Suprapubic skin (tissue), 4 donors: Measurements from ENCODE around the gene CD300E. TPM values are rescaled to one million over a fixed set of nuclear protein-coding genes. Genes with fewer than 3 reads are reported as not detected.

ENCODE experiments used
- DNase-seq, 2 donors: peaks; one replicate each; pipeline ENCODE4 v3.0.0-alpha.2; 2019; ENCODE audit warnings: low spot score in 2 of 2
- H3K27ac ChIP-seq: fragments of 200-600 bp; sonication (generic); one replicate; pipeline ENCODE4 v1.5.1; 2019
- H3K27me3 ChIP-seq: fragments of 200-600 bp; sonication (generic); one replicate; pipeline ENCODE4 v1.5.1; 2019
- H3K36me3 ChIP-seq: fragments of 200-600 bp; sonication (generic); one replicate; pipeline ENCODE4 v1.5.1; 2019
- H3K4me1 ChIP-seq: fragments of 200-600 bp; sonication (generic); one replicate; pipeline ENCODE4 v1.5.1; 2019
- H3K4me3 ChIP-seq: fragments of 200-600 bp; sonication (generic); one replicate; pipeline ENCODE4 v1.5.1; 2019; ENCODE audit warnings: mild to moderate bottlenecking
- H3K9me3 ChIP-seq: fragments of 200-600 bp; sonication (generic); one replicate; pipeline ENCODE4 v1.5.1; 2019
- CTCF ChIP-seq, 2 donors: fragments of 200-600 bp in 1 of 2; fragments of 450-650 bp in 1 of 2; sonication (generic) in 1 of 2; IDR thresholded peaks; one replicate each; pipeline ENCODE4 v1.5.1; 2016 to 2019; ENCODE audit warnings: antibody characterized with exemption in 2 of 2, mild to moderate bottlenecking in 1 of 2, moderate library complexity in 1 of 2
- EP300 ChIP-seq: sonication (generic); formaldehyde crosslinking; IDR thresholded peaks from one replicate; pipeline ENCODE4 v1.6.1; 2017; ENCODE audit warnings: antibody characterized with exemption
- POLR2A ChIP-seq, 2 donors: fragments of 450-650 bp; IDR thresholded peaks; one replicate each; pipeline ENCODE4 v1.6.1; 2017; ENCODE audit warnings: antibody characterized with exemption in 2 of 2, mild to moderate bottlenecking in 2 of 2, moderate library complexity in 2 of 2
- POLR2AphosphoS5 ChIP-seq, 3 donors: sonication (generic); formaldehyde crosslinking; IDR thresholded peaks; one replicate each; pipeline ENCODE4 v1.6.1; 2017; ENCODE audit warnings: antibody characterized with exemption in 3 of 3
- WGBS: methylation state at CpG from one replicate; pipeline ENCODE4 v1.1.5; 2018; 5-methylcytosine and 5-hydroxymethylcytosine counted together
- total RNA-seq, 4 donors: library from RNA; depleted of rRNA; stranded (reverse); fragments of >200 nt; gene quantifications; one replicate each; pipeline ENCODE4 v1.1.0, GENCODE V29; 2016

The CD300E gene
- total RNA-seq, 4 donors from 2014 or later, result 0.24 TPM; not detected in 3

GRCh38 chr17:74612046-74612445 lies 11.5 kb downstream of the CD300E start:
- Histone ChIP-seq H3K4me1 (no peaks in the 10 kb centered on the region), H3K27me3 (peaks cover 35% of the 10 kb centered on the region)
- 88% methylated on average over 6 of the region's 6 CpGs for WGBS

GRCh38 chr17:74610108-74610507 lies 13.4 kb downstream of the CD300E start:
- TF ChIP-seq POLR2AphosphoS5 (IDR thresholded peaks at IDR 0.05) (no peak), EP300 (no peak), CTCF (IDR thresholded peaks at IDR 0.05) (no peak), POLR2A (IDR thresholded peaks at IDR 0.05) (no peak)
- Histone ChIP-seq H3K4me1 (peaks cover 14% of the 10 kb centered on the region), H3K9me3 (no peaks in the 10 kb centered on the region), H3K27me3 (peaks cover 27% of the 10 kb centered on the region), H3K36me3 (no peaks in the 10 kb centered on the region), H3K4me3 (no peak overlapping the region), H3K27ac (no peak overlapping the region)
- no peak for DNase-seq
- 35% methylated on average over 2 of the region's 2 CpGs for WGBS

More at GRCh38 chr17:74612046-74612445, 11.5 kb downstream of the CD300E start:
- Histone ChIP-seq H3K27ac (no peak overlapping the region), H3K4me3 (no peak overlapping the region), H3K9me3 (no peaks in the 10 kb centered on the region), H3K36me3 (no peaks in the 10 kb centered on the region)
- TF ChIP-seq POLR2A (IDR thresholded peaks at IDR 0.05), result no peak
- no peak for DNase-seq

GRCh38 chr17:74608511-74608910 lies 15.0 kb downstream of the CD300E start:
- no peak for TF ChIP-seq CTCF (IDR thresholded peaks at IDR 0.05)
- TF ChIP-seq POLR2A (IDR thresholded peaks at IDR 0.05), result no peak
- no peak for TF ChIP-seq POLR2AphosphoS5 (IDR thresholded peaks at IDR 0.05)
- TF ChIP-seq EP300, result no peak
- no peak for DNase-seq
- peaks cover 21% of the 10 kb centered on the region for H3K27me3 ChIP-seq
- H3K36me3 ChIP-seq, result no peaks in the 10 kb centered on the region
- WGBS, result 95% methylated on average over 3 of the region's 3 CpGs
- H3K4me3 ChIP-seq, result no peak overlapping the region
- peaks cover 29% of the 10 kb centered on the region for H3K4me1 ChIP-seq
- no peaks in the 10 kb centered on the region for H3K9me3 ChIP-seq
- no peak overlapping the region for H3K27ac ChIP-seq

- DNase-seq, result no peak
- WGBS, result 25% methylated on average over 1 of the region's 1 CpG
Observed at GRCh38 chr17:74607221-74607620, 16.3 kb downstream of the CD300E start.

GRCh38 chr17:74606050-74606449 lies 17.5 kb downstream of the CD300E start:
- TF ChIP-seq CTCF (IDR thresholded peaks at IDR 0.05) (no peak), POLR2A (IDR thresholded peaks at IDR 0.05) (no peak), EP300 (no peak)
- Histone ChIP-seq H3K36me3 (no peaks in the 10 kb centered on the region), H3K4me1 (peaks cover 30% of the 10 kb centered on the region), H3K9me3 (no peaks in the 10 kb centered on the region), H3K27ac (no peak overlapping the region), H3K4me3 (no peak overlapping the region), H3K27me3 (peaks cover 7% of the 10 kb centered on the region)
- DNase-seq, result no peak
- WGBS, result 81% methylated on average over 4 of the region's 8 CpGs

More at GRCh38 chr17:74607221-74607620, 16.3 kb downstream of the CD300E start:
- Histone ChIP-seq H3K27me3 (peaks cover 12% of the 10 kb centered on the region), H3K4me3 (no peak overlapping the region), H3K4me1 (peaks cover 30% of the 10 kb centered on the region), H3K27ac (no peak overlapping the region), H3K36me3 (no peaks in the 10 kb centered on the region), H3K9me3 (no peaks in the 10 kb centered on the region)
- no peak for TF ChIP-seq EP300
- no peak for TF ChIP-seq POLR2A (IDR thresholded peaks at IDR 0.05)
- TF ChIP-seq POLR2AphosphoS5 (IDR thresholded peaks at IDR 0.05), result no peak
- TF ChIP-seq CTCF (IDR thresholded peaks at IDR 0.05), result no peak

GRCh38 chr17:74605361-74605760 lies 18.2 kb downstream of the CD300E start:
- Histone ChIP-seq H3K4me1 (peaks cover 30% of the 10 kb centered on the region), H3K4me3 (no peak overlapping the region), H3K9me3 (no peaks in the 10 kb centered on the region), H3K27ac (peak overlapping the region; percentile 87), H3K36me3 (no peaks in the 10 kb centered on the region), H3K27me3 (peaks cover 4% of the 10 kb centered on the region)
- peak in 1 of 3 donors; percentile 55 for TF ChIP-seq POLR2AphosphoS5 (IDR thresholded peaks at IDR 0.05)
- no peak for TF ChIP-seq POLR2A (IDR thresholded peaks at IDR 0.05)
- no peak for TF ChIP-seq CTCF (IDR thresholded peaks at IDR 0.05)
- no peak for TF ChIP-seq EP300
- 13% methylated on average over 10 of the region's 10 CpGs for WGBS
- peak in 1 of 2 donors; percentile 77 for DNase-seq
